Measurements from ENCODE around the gene C12orf57.

C12orf57 gene

GRCh38 chr12:6955108-6956020, 11.5 kb downstream of the C12orf57 start:
- no peak for DNase-seq

GRCh38 chr12:6956021-6956727, 12.4 kb downstream of the C12orf57 start:
- DNase-seq, result no peak

GRCh38 chr12:6957151-6957701, 13.4 kb downstream of the C12orf57 start:
- no peak for DNase-seq

GRCh38 chr12:6957741-6958608, 14.2 kb downstream of the C12orf57 start:
- no peak for DNase-seq

GRCh38 chr12:6958609-6959057, 14.8 kb downstream of the C12orf57 start:
- no peak for DNase-seq

GRCh38 chr12:6959058-6959804, 15.4 kb downstream of the C12orf57 start:
- no peak for DNase-seq

GRCh38 chr12:6959805-6960592, 16.2 kb downstream of the C12orf57 start:
- DNase-seq, result no peak

- no peak for DNase-seq
These were observed 16.9 kb downstream of the C12orf57 start for GRCh38 chr12:6960593-6961277.

- no peak for DNase-seq
These were observed 17.5 kb downstream of the C12orf57 start for GRCh38 chr12:6961278-6961694.

- peak; percentile 24 for DNase-seq
These were observed 18.0 kb downstream of the C12orf57 start for GRCh38 chr12:6961695-6962284.

- DNase-seq, result no peak
These were observed 18.6 kb downstream of the C12orf57 start for GRCh38 chr12:6962285-6963015.

GRCh38 chr12:6963016-6963731, 19.4 kb downstream of the C12orf57 start:
- no peak for DNase-seq

GRCh38 chr12:6963791-6964413, 20.1 kb downstream of the C12orf57 start:
- DNase-seq, result no peak

- DNase-seq, result no peak
These were observed 20.8 kb downstream of the C12orf57 start for GRCh38 chr12:6964605-6965025.

- peak; percentile 55 for DNase-seq
These were observed 21.3 kb downstream of the C12orf57 start for GRCh38 chr12:6965026-6965661.

GRCh38 chr12:6965714-6966113, 21.9 kb downstream of the C12orf57 start:
- no peak for DNase-seq

- no peak for DNase-seq
These were observed 22.5 kb downstream of the C12orf57 start for GRCh38 chr12:6966351-6966750.

All from NCI-H748 treated with DMSO at 0.1 percent for 48 hours (cell line).